T-cell (primary cell): ENCODE measurements around the gene EPN2. TPM values are rescaled to one million over a fixed set of nuclear protein-coding genes. Genes with fewer than 3 reads are reported as not detected.

Experiments
- ATAC-seq, 4 experiments: fragments of 200-7000 bp in 3 of 4; fragments of 150-1000 bp in 1 of 4; cut with Tn5 transposase; replicated peaks in 1 of 4; 1 replicate in 3 of 4; 2 replicates in 1 of 4; pipeline ENCODE4 v1.10.0; 2021; ENCODE audit warnings: moderate library complexity in 3 of 4, mild to moderate bottlenecking in 2 of 4, moderate number of reproducible peaks in 1 of 4
- CTCF ChIA-PET, 2 donors: fragments of 300-600 bp; sonication (Branson Sonifier 250); formaldehyde crosslinking; loops; one replicate each; lab custom pipeline; 2022; ENCODE audit warnings: antibody characterized with exemption in 2 of 2; lab: Charles Lee
- POLR2A ChIA-PET, 2 donors: fragments of 300-600 bp; sonication (Branson Sonifier 250); formaldehyde crosslinking; loops; one replicate each; lab custom pipeline; 2022; ENCODE audit warnings: antibody characterized with exemption in 2 of 2; lab: Charles Lee
- DNase-seq, 35 experiments: peaks; one replicate each; pipeline versions ENCODE4 v3.0.0 to v3.0.0-alpha.2; 2013 to 2023
- H3K27ac ChIP-seq: one replicate; pipeline ENCODE4 v1.5.1; 2013; ENCODE audit warnings: low read length
- H3K27me3 ChIP-seq, 2 experiments: replicated peaks in 1 of 2; 1 replicate in 1 of 2; 2 replicates in 1 of 2; pipeline versions ENCODE4 v1.6.1 to v1.7.0; 2013; ENCODE audit warnings: low read length in 1 of 2, mixed read lengths in 1 of 2; ENCODE audit not compliant: control insufficient read depth in 2 of 2, insufficient read depth in 2 of 2; ENCODE audit errors: extremely low read depth in 1 of 2
- H3K36me3 ChIP-seq, 2 donors: 1 replicate in 1 of 2; 2 replicates in 1 of 2; pipeline versions ENCODE4 v1.6.1 to v1.7.0; 2013; ENCODE audit warnings: low read length in 1 of 2; ENCODE audit not compliant: control insufficient read depth in 2 of 2, insufficient read depth in 1 of 2; ENCODE audit errors: extremely low read depth in 1 of 2
- H3K4me1 ChIP-seq, 2 experiments: 1 replicate in 1 of 2; 2 replicates in 1 of 2; pipeline versions ENCODE4 v1.6.1 to v1.7.0; 2013; ENCODE audit warnings: low read length in 2 of 2, mixed read lengths in 1 of 2; ENCODE audit not compliant: insufficient read depth in 2 of 2, control insufficient read depth in 1 of 2; ENCODE audit errors: extremely low read depth in 1 of 2
- H3K4me3 ChIP-seq, 2 donors: 1 replicate in 1 of 2; 2 replicates in 1 of 2; pipeline versions ENCODE4 v1.5.1 to v1.7.0; 2013; ENCODE audit warnings: mild to moderate bottlenecking in 2 of 2, low read length in 1 of 2, moderate library complexity in 1 of 2; ENCODE audit not compliant: control insufficient read depth in 1 of 2; ENCODE audit errors: extremely low read depth in 1 of 2
- H3K9me3 ChIP-seq: 2 replicates; pipeline ENCODE4 v1.7.0; 2013
- H3K27ac Mint-ChIP-seq, 2 donors: one replicate each; pipeline ENCODE4 v1.8.0; 2020 to 2021; ENCODE audit warnings: mild to moderate bottlenecking in 2 of 2, mixed read lengths in 2 of 2
- H3K27me3 Mint-ChIP-seq, 2 donors: one replicate each; pipeline ENCODE4 v1.8.0; 2021 to 2022; ENCODE audit warnings: mixed read lengths in 2 of 2
- H3K36me3 Mint-ChIP-seq: one replicate; pipeline ENCODE4 v1.8.0; 2021; ENCODE audit warnings: mixed read lengths
- H3K4me1 Mint-ChIP-seq, 3 donors: one replicate each; pipeline ENCODE4 v1.8.0; 2020 to 2022; ENCODE audit warnings: mixed read lengths in 3 of 3, mild to moderate bottlenecking in 1 of 3
- H3K4me3 Mint-ChIP-seq, 3 donors: one replicate each; pipeline ENCODE4 v1.8.0; 2020 to 2022; ENCODE audit warnings: mild to moderate bottlenecking in 3 of 3, mixed read lengths in 3 of 3, moderate library complexity in 3 of 3
- H3K9me3 Mint-ChIP-seq, 3 donors: one replicate each; pipeline ENCODE4 v1.8.0; 2020 to 2022; ENCODE audit warnings: mixed read lengths in 3 of 3
- WGBS: methylation state at CpG from one replicate; pipeline ENCODE4 v1.1.5; 2013; ENCODE audit warnings: missing lambda C conversion rate; ENCODE audit not compliant: insufficient coverage; 5-methylcytosine and 5-hydroxymethylcytosine counted together
- total RNA-seq, 35 experiments: library from RNA in 6 of 35; stranded (reverse) in 6 of 35; fragments of 120-200 nt in 1 of 35; gene quantifications; one replicate each; pipeline versions ENCODE4 v1.2.1 to v1.2.4 and lab custom pipeline; 2013 to 2026

The EPN2 gene
- total RNA-seq, 5 donors from 2014 or later (not counting 1 experiment from before 2014, with no cell fraction given) = 5.5 to 9.8 (median 8.4) TPM

DNA sequence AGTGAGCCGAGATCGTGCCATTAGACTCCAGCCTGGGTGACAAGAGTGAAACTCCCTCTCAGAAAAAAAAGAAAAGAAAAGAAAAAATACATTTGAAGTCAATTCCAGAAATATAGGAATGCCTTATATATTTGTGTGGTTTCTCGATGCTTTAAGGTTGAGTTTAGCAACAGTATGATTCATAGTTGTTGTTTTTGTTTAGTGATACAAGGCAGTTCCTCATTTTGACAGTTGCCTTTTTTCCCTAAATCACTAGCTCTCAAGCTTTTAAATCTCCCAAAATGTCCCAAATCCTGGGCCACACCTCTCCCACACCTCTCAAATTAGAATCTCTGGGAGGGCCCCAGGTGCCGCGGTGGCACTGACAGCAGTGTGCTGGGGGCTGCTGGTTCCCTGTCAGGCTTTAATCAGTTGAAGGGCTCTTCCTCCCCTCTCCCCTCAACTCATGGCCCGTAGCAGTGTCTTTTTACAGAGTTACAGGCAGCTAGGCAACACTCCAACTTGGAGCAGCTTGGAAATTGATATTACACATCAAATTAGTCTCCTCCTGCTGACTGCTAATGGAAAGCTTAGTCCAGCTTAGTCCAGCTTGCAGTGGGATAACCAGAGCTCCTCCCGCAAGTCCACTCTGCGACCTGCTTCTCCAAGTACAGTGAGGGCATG, 58.4 kb downstream of the EPN2 start:
- Histone ChIP-seq H3K4me1 (no peaks in the 10 kb centered on the region), H3K27me3 (peaks cover 0 to 4% of the 10 kb centered on the region in 2 experiments), H3K27ac (no peak overlapping the region), H3K9me3 (no peaks in the 10 kb centered on the region), H3K4me3 (no peak overlapping the region), H3K36me3 (no peaks in the 10 kb centered on the region)
- H3K9me3 Mint-ChIP-seq = no peaks in the 10 kb centered on the region
- CTCF ChIA-PET = no interaction called here
- ATAC-seq (no peak), DNase-seq (no peak)
- H3K4me1 Mint-ChIP-seq = no peaks in the 10 kb centered on the region
- H3K36me3 Mint-ChIP-seq = peaks cover 5% of the 10 kb centered on the region
- H3K27ac Mint-ChIP-seq = no peak overlapping the region
- peaks cover 0 to 8% of the 10 kb centered on the region in 2 donors for H3K27me3 Mint-ChIP-seq
- POLR2A ChIA-PET = no interaction called here
- no peak overlapping the region for H3K4me3 Mint-ChIP-seq
- 94% methylated on average over 4 of the region's 8 CpGs for WGBS

DNA sequence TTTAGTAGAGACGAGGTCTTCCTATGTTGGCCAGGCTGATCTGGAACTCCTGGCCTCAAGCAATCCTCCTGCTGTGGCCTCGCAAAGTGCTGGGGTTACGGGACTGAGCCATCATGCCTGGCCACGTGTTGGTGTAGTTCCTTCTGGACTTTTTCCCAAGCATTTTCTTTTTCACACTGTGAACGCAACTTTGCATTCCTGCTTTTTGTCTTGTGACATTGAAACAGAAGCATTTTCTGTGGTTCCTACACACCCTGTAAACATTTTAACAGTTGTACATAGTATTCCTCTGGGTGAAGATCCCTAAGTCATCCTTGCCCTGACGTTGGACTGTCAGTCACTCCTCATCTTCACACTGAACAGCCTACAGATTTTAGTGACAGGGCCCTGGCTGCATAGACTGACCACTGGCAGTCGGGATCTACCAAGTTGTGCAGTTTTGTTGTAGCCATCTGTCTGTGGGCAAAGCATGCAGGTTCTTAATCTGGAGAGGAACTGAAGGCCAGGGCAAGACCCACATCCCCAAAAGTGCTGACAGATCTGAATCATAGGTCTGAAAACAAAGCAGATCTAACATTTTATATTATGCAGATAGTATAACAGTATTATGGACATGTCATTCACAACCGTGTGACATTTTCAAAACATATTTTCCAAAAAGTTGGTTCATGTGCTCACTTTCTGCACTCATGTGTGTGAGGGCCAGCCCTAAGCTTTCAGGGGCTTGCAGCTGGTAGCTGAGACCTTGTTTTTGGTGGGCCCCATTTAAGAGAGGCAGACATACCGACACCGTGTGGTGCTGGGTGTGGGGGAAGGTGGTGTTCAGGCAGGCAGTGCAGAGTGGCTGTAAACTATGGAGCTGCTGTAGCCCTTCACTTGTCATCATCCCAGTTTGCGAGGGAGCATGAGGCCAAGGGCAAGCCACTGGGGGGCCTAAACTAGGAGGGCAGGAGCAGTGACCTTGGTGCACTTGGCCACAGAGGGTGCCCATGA, 59.9 kb downstream of the EPN2 start:
- Histone ChIP-seq H3K9me3 (no peaks in the 10 kb centered on the region), H3K36me3 (no peaks in the 10 kb centered on the region), H3K27ac (no peak overlapping the region), H3K4me3 (no peak overlapping the region), H3K4me1 (no peaks in the 10 kb centered on the region), H3K27me3 (peaks cover 0 to 9% of the 10 kb centered on the region in 2 experiments)
- WGBS = 85% methylated on average over 9 of the region's 11 CpGs
- CTCF ChIA-PET = no interaction called here
- no peak for DNase-seq
- H3K4me1 Mint-ChIP-seq = no peaks in the 10 kb centered on the region
- no peak for ATAC-seq
- H3K36me3 Mint-ChIP-seq = no peaks in the 10 kb centered on the region
- H3K4me3 Mint-ChIP-seq = no peak overlapping the region
- no peak overlapping the region for H3K27ac Mint-ChIP-seq
- POLR2A ChIA-PET = no interaction called here
- no peaks in the 10 kb centered on the region for H3K9me3 Mint-ChIP-seq
- peaks cover 0 to 7% of the 10 kb centered on the region in 2 donors for H3K27me3 Mint-ChIP-seq

DNA sequence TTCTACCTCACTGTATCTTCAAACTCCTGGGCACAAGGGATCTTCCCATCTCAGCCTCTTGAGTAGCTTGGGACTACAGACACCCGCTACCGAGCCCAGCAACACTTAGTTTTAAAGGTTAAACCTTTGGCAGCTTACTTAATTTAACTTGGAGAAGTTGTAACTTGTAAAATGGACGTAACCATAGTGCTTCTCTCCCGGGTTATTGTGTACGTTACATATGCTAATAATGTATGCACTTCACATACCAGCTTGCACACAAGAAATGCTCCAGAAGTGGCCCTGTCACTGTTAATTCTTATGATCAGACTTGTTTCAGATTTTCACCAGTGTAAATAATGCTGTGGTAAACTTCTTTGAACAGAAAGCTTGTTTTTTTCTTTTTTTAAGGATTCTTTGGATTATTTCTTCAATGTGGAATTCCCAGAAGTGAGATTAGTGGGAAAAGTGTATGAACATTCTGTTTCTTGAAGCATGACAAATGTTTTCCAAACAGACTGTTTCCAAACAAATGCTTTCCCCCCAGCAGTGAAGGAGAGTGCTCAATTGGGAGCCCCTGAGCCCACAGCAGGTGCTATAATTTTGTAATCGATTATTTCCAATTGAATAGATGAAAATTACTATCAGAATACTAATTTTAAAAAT, 61.5 kb downstream of the EPN2 start:
- POLR2A ChIA-PET = no interaction called here
- Histone ChIP-seq H3K4me1 (no peaks in the 10 kb centered on the region), H3K9me3 (no peaks in the 10 kb centered on the region), H3K36me3 (no peaks in the 10 kb centered on the region), H3K4me3 (no peak overlapping the region), H3K27ac (no peak overlapping the region), H3K27me3 (peaks cover 0 to 15% of the 10 kb centered on the region in 2 experiments)
- Mint-ChIP-seq H3K36me3 (no peaks in the 10 kb centered on the region), H3K4me3 (no peak overlapping the region), H3K27me3 (peaks cover 0 to 8% of the 10 kb centered on the region in 2 donors), H3K4me1 (no peaks in the 10 kb centered on the region), H3K9me3 (no peaks in the 10 kb centered on the region), H3K27ac (no peak overlapping the region)
- ATAC-seq (no peak), DNase-seq (no peak)
- no CpG with 5 or more reads among the region's 6 CpGs for WGBS
- CTCF ChIA-PET = no interaction called here

DNA sequence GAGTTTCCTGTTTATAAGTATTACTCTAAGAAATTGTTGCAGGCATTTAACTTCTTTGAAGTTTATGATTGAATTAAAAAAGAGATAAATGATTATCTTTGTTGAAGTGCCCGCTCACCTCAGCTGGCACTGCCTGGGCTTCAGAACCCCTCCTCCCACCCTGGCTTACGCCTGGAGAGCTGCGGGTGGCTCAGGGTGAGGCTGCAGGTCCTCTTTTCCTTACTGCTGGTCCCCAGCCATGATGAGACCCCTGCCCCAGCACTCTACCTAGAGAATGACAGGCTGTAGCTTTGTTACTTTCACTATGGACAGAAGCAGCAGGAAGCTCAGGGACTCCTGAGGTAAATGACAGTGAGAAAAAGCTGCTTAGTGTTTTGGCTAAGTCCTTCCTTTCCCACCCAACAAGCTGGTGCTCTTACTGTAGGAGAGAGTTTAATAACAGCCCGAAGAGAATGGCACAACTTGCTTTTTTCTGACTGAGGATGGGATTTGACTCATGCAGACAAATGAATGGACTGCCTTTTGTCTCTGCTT, 62.1 kb downstream of the EPN2 start:
- CTCF ChIA-PET = interaction anchor here in 1 of 2 donors (0.5 kb wide), 1 partner anchor 446 kb away, joined by 3 read pairs; no protein-coding TSS in a partner anchor

DNA sequence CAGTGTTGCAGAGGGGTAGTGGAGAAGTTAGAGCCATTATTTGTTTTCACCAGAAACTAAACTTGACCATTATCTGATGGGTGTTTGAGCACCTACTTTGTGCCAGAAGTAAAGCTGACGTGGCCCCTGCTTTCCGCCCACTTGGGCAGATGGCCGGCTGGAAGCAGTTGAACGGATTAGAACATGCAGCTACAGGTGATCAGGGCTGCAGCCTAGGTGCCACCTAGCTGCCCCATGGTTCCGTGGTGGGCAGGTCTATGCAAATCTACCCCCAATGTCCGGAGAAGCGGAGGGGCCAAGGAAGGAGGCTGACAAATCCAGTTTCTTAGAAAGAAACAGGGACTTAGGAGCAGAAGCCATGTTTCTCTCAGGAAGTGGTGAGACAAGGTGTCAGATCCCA, 62.7 kb downstream of the EPN2 start:
- Mint-ChIP-seq H3K27ac (no peak overlapping the region), H3K36me3 (no peaks in the 10 kb centered on the region), H3K4me1 (peaks cover 0 to 2% (median 0%) of the 10 kb centered on the region in 3 donors), H3K4me3 (no peak overlapping the region), H3K27me3 (peaks cover 0 to 8% of the 10 kb centered on the region in 2 donors), H3K9me3 (no peaks in the 10 kb centered on the region)
- H3K36me3 ChIP-seq = no peaks in the 10 kb centered on the region
- ATAC-seq = no peak
- no peak for DNase-seq
- no peaks in the 10 kb centered on the region for H3K4me1 ChIP-seq
- H3K4me3 ChIP-seq = no peak overlapping the region
- CTCF ChIA-PET = interaction anchor here in 1 of 2 donors (0.5 kb wide), 1 partner anchor 445 kb away, joined by 3 read pairs; no protein-coding TSS in a partner anchor
- H3K9me3 ChIP-seq = no peaks in the 10 kb centered on the region
- 97% methylated on average over 5 of the region's 7 CpGs for WGBS
- no peak overlapping the region for H3K27ac ChIP-seq
- POLR2A ChIA-PET = no interaction called here
- H3K27me3 ChIP-seq = peaks cover 0 to 24% of the 10 kb centered on the region in 2 experiments

More for the DNA sequence above, 62.1 kb downstream of the EPN2 start:
- H3K4me3 ChIP-seq = no peak overlapping the region
- H3K27me3 Mint-ChIP-seq = peaks cover 0 to 8% of the 10 kb centered on the region in 2 donors
- no peaks in the 10 kb centered on the region for H3K9me3 ChIP-seq
- peaks cover 0 to 2% (median 0%) of the 10 kb centered on the region in 3 donors for H3K4me1 Mint-ChIP-seq
- H3K9me3 Mint-ChIP-seq = no peaks in the 10 kb centered on the region
- H3K27ac ChIP-seq = no peak overlapping the region
- ATAC-seq (no peak), DNase-seq (no peak)
- H3K27ac Mint-ChIP-seq = no peak overlapping the region
- POLR2A ChIA-PET = no interaction called here
- no peaks in the 10 kb centered on the region for H3K36me3 ChIP-seq
- peaks cover 0 to 18% of the 10 kb centered on the region in 2 experiments for H3K27me3 ChIP-seq
- H3K4me3 Mint-ChIP-seq = no peak overlapping the region
- no peaks in the 10 kb centered on the region for H3K36me3 Mint-ChIP-seq
- no peaks in the 10 kb centered on the region for H3K4me1 ChIP-seq
- WGBS = no CpG with 5 or more reads among the region's 4 CpGs
